GM18507 (cell line): ENCODE measurements around the gene CYTH4.
"Not testable (repeated sequence)": the region's sequence is repeated elsewhere in the genome, so short reads cannot be mapped to it uniquely, and the experiment has no call there.

Experiments used
- DNase-seq: peaks from one replicate; pipeline ENCODE4 v3.0.0; 2011; ENCODE audit warnings: low read depth; ENCODE audit not compliant: insufficient read length; ENCODE audit errors: extremely low spot score
- FAIRE-seq: peaks from 2 replicates; lab custom pipeline; 2011; peaks lifted over from hg19 to GRCh38; lab: Jason Lieb, UNC

The CYTH4 gene

DNA sequence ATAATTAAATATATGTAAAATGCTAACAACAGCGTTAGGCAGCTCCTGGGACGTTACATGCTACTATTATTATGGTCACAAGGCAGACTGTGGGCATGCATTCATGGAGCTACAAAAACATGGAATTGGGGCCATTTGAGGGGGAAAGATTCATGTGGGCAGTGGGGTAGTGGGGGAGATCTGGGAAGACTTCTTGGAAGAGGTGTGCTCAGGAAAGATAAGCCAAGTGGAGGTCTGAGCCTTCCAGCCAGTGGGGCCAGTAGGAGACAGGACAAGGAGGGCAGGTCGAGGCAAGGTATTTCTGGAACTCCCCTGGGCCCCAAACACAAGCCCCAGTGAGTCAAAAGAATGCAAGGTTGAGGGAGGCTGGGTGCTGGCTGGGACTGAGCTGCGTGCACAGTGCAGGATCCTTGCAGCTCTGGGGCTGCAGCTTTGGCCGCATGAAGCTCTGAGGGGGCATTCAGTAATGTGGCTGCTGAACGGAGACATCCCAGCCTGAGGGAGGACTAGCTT, 35.4 kb downstream of the CYTH4 start:
- FAIRE-seq (no peak), DNase-seq (no peak)

DNA sequence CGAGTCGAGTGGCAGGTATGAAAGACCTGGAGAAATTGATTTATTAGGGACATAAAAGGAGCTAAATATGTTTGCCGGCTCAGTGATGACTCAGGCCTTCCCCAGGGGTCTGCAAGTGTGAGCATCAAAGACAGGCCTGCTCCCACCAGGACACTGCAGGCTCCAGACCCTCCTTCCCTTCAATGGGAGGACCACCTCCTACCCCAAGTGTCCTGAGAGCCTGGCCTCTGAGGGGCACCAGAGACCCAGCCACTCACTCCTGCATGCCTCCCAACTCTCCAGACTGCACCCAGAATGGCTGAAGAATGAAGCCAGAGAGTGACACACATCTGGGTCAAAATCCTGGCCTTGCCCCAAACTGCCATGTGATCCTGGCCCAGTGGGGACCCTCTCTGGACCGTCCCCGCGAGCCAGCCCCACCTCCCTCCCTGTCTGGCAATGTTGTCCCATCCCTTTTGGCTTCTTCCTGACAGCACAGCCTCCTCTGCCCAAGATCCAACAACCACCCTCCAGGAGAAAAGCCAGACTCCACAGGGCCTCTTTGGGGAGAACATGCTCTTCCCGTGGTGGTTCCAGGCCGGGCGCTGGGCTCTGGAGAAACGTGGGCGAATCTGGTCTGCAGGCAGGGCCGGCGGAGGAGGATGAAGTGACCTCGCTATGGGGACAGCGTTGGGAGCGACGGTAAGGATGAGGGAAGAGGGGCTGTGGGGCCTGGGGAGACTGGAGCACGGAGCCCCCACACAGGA, 36.2 kb downstream of the CYTH4 start:
- DNase-seq (no peak), FAIRE-seq (no peak)

GRCh38 chr22:37319469-37319868, 37.2 kb downstream of the CYTH4 start:
- no peak for DNase-seq
- FAIRE-seq = no peak

DNA sequence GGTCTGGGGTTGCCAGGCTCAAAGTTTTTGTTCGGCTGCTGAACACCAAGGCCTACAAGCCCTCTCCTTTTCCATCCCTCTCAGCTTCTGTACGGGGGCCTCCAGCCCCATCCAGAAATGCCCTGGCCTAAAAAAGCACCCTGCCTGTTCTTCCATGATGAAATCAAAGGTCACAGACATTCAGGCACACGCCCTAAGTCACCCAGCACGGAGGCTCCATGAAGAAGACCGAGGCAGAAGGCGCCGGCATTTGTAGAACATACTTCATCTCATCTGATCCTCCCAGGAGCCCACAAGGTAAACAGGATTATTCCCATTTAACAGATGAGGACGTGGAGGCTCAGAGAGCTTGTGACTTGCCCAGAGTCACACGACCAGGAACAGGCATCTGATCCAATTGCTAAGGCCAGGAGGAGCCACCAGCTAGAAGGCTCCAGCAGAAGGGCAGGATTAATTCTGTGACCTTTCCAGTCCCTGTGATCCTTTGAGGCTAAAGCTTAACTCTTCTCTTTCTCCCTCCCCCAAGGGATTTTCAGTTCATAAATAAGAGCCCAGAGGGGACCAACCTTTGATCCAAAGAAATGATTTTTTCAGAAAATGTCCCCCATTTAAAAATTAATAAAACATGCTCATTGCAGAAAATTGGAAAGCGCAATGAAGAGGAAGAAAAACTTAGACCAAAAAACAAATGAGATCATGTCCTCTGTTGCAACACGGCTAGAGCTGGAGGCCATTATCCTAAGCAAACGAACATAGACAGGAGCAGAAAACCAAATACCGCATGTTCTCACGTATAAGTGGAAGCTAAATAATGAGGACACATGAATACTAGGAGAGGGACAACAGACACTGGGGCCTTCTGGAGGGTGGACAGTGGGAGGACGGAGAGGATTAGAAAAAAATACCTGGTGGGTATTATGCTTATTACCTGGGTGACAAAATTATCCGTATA, 38.7 kb downstream of the CYTH4 start:
- FAIRE-seq = no peak
- no peak for DNase-seq

- DNase-seq (no peak), FAIRE-seq (no peak)
These were observed 42.2 kb downstream of the CYTH4 start for GRCh38 chr22:37324340-37325038.

GRCh38 chr22:37325039-37325395, 42.7 kb downstream of the CYTH4 start:
- DNase-seq (no peak), FAIRE-seq (no peak)

- FAIRE-seq = no peak
These were observed 44.4 kb downstream of the CYTH4 start for GRCh38 chr22:37326726-37327125.

GRCh38 chr22:37328017-37328416, 45.7 kb downstream of the CYTH4 start:
- no peak for FAIRE-seq
- DNase-seq = no peak

More at GRCh38 chr22:37326726-37327125, 44.4 kb downstream of the CYTH4 start:
- DNase-seq = no peak

- FAIRE-seq, DNase-seq: not testable (repeated sequence)
These were observed 46.4 kb downstream of the CYTH4 start for GRCh38 chr22:37328538-37329237.

DNA sequence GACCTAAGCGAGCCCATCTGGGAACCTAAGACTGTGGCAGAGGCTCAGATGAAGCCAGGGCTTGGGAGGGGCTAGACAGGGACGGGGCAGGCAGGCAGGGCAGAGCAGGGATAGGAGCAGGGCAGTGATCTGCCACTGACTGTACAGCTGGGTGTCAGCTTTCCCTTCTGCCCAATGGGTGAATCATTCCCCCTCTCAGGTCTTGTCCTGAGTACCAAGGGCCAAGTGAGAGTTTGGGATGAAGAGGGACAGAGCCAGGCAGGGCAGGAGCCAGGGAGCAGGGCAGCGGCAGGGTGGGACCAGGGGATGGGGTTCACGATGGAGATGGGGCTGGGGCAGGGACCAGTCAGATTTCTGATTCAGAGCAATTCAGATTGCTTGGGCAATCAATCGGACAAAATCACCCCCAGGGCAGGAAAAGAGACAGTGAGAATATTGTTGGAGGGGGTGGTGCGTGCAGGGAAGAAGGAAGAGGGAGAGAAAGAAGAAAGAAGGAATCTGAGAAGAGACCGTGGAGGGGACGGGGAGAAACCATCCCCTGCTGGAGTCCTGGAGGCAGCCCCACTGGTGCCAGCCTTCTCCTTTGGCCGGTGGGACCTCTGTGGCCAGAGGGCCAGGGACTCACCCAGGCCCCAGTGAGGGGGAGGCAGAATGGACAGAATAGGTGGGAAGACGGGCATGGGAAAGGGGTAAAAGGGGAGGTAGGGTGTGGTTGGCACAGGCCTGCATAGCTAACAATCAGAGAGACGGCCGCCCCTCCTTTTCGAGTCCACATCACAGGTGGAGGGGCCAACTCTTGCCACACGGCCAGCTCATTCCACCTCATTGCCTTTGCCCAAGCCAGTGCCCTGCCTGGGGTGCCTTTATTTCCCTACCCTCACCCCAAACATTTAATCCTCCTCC, 47.2 kb downstream of the CYTH4 start:
- FAIRE-seq = no peak

GRCh38 chr22:37330200-37331033, 48.1 kb downstream of the CYTH4 start:
- DNase-seq (peak; percentile 58), FAIRE-seq (peak; percentile 81)

More for the DNA sequence above, 47.2 kb downstream of the CYTH4 start:
- no peak for DNase-seq

GRCh38 chr22:37331034-37331428, 48.7 kb downstream of the CYTH4 start:
- no peak for FAIRE-seq
- no peak for DNase-seq

GRCh38 chr22:37331856-37332536, 49.7 kb downstream of the CYTH4 start:
- FAIRE-seq (peak; percentile 65), DNase-seq (no peak)

DNA sequence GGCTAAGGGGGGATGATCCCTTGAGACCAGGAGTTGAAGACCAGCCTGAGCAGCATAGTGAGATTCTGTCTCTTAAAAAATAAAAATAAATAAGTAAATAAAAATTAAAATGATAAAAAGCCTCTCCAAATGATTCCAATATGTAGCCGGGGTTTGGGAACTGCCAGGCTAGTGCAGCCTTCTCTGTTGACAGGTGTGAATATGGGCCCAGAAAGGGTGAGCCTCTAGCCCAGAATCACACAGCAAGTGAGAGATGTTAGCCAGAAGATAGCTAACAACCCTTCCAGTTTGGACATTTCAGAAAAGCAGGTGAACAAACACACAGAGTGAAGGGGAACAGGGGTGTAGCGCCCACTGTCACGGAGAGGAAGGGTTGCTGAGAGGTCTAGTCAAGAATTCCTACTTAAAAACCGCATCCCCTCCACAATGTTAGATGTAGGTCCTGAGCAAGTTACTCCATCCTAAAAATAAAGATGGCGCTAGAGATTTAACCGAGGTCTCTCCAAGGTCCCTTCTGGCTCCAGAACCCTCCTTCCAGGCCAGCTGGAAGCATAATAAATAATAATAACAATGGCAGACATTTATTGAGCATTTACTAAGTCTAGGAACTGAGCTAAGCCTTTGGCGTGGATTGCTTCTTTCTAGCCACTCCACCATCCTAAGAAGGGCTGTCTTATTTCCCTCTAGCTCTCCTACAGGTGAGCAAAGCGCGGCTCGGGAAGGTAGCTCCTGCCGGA, 51.6 kb downstream of the CYTH4 start:
- peak; percentile 5 for FAIRE-seq

GRCh38 chr22:37334461-37334858, 52.2 kb downstream of the CYTH4 start:
- DNase-seq = no peak
- FAIRE-seq = no peak

More for the DNA sequence above, 51.6 kb downstream of the CYTH4 start:
- no peak for DNase-seq
